Measurements from ENCODE around the gene CIDEB.

DNA sequence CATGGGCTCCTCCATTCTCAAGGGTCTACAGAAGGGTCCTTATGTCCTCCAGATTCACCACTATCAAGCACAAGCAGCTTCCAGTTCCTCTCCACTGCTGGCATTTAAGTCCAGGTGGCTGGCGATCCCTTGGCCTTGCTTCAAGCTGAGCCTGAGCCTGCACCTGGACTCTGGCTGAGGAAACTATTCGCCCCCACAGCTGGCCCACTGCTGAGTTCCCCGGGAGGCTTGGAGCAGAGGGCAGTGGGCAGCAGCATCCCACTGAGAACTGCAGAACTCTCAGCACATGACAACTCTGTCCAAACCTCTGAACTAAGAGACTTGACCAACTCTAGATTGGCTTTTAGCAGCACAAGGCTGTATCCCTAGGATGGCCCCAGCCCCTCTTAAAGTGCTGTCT, 25.0 kb downstream of the CIDEB start:
- no peak for TF ChIP-seq POLR2AphosphoS5 (IDR thresholded peaks at IDR 0.05)
- TF ChIP-seq, protein P1, sequence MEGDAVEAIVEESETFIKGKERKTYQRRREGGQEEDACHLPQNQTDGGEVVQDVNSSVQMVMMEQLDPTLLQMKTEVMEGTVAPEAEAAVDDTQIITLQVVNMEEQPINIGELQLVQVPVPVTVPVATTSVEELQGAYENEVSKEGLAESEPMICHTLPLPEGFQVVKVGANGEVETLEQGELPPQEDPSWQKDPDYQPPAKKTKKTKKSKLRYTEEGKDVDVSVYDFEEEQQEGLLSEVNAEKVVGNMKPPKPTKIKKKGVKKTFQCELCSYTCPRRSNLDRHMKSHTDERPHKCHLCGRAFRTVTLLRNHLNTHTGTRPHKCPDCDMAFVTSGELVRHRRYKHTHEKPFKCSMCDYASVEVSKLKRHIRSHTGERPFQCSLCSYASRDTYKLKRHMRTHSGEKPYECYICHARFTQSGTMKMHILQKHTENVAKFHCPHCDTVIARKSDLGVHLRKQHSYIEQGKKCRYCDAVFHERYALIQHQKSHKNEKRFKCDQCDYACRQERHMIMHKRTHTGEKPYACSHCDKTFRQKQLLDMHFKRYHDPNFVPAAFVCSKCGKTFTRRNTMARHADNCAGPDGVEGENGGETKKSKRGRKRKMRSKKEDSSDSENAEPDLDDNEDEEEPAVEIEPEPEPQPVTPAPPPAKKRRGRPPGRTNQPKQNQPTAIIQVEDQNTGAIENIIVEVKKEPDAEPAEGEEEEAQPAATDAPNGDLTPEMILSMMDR (IDR thresholded peaks at IDR 0.05), result no peak
- TF ChIP-seq POLR2A (IDR thresholded peaks at IDR 0.05), result no peak
- TF ChIP-seq EP300 (IDR thresholded peaks at IDR 0.05), result no peak

All from gastroesophageal sphincter (tissue), 3 donors.